ENCODE measurements around the gene BAG3.

Gene BAG3

DNA sequence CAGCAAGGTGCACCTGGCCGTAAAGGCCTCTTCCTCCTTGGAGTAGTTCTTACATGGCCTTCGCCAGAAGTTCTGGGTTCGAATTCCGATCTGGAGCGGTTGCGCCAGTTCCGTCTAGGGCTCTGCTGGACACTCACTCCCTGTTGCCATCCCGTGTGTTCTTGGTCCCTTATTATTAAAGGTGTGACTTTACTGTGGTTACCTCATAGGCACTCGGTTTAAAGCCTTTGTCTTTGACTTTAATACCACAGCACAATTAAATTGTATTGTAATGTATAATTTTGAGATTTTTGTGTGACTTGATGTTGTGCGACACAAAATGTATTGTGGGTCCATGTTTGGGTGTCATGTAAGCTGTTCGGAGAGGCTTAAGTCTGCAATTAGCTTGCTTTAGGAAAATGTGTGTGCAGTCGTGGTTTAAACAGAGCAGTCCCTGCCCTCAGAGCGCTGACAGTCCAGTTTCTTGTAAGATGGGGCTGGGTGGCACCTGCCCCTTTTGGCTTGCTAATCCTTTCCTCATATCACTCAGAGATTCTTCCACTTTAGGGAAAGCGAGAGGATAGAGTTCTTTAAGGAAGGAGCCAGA, 75.6 kb downstream of the BAG3 start:
- DNase-seq (ENCODE audit: low read depth in 2 of 2), result no peak

Data from stimulated activated CD8-positive, alpha-beta memory T cell treated with anti-CD3 and anti-CD28 coated beads, Interleukin-7, amount 100 ng/mL, for 1 hour (primary cell).